D341Med (cell line): ENCODE data around the gene LFNG.

Experiments used
- DNase-seq: peaks from one replicate; pipeline ENCODE4 v3.0.0; 2012; ENCODE audit warnings: low spot score

Gene LFNG

GRCh38 chr7:2483494-2483893 lies 36.1 kb upstream of the LFNG start:
- DNase-seq: no peak

DNA sequence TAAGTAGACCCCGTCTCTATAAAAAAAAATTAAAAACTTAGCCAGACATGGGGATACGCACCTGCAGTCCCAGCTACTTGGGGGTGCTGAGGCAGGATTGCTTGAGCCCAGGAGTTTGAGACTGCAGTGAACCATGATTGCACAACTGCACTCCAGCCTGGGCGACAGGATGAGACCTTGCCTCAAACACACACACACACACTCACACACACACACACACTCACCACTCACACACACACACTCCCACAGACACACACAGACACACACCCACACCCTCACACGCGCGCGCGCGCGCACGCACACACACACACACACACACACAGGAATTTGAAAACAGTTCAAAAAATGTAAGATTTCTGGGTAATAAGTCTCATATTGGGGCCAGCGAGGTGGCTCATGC lies 34.7 kb upstream of the LFNG start:
- DNase-seq: no peak

DNA sequence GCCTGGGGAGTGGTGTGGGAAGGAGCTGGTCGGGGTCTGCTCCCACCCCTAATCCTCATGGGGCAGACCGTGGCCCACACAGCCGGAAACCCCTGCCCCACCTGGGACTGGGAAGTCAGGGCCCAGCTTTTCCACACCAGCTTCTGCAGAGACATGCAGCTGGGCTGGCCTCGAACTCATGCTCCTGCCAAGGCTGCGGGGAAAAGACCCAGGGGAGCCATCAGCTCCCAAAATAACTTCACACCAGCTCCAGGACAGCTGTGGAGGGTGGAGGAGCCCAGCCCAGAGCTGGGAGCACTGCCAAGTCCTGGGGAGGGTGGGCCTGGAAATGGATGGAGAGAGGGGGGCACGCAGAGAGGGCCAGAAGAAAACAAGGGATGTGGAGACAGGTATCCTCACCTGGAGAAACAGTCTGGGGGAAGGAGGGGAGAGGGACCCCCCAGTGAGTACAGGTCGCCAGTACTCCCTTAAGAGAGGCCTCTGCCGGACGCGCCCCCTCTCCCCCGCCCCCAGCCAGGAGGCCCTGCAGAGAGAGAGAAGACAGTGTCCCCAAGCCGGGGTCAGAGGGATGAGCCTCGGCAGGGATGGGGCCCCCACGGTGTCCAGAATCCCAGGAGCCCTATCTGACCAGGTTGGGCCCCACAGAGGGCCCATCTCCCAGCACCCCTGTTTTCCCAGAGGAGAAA lies 31.8 kb upstream of the LFNG start:
- DNase-seq: no peak

DNA sequence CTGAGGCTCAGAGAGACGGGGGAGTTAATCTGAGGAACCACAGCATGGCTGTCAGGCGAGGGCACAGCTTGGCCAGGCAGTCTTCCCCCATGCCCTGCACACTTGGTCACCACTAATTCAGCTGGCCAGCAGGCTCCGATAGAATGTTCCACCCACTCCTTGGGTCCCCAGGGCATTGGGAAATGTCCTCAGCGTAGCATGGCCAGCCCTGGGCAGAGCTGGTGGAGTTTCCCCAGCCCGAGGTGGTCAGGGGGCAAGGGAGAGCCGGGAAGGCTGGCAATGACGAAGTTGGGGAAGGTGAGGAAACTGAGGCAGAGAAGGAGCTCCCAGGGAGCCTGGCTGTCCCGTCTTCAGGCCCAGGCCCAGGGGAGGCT lies 31.3 kb upstream of the LFNG start:
- no peak for DNase-seq

- no peak for DNase-seq
These were observed 30.9 kb upstream of the LFNG start for GRCh38 chr7:2488681-2489080.

- DNase-seq: no peak
These were observed 29.4 kb upstream of the LFNG start for GRCh38 chr7:2490181-2490651.

- DNase-seq: no peak
These were observed 27.5 kb upstream of the LFNG start for GRCh38 chr7:2492038-2492437.

DNA sequence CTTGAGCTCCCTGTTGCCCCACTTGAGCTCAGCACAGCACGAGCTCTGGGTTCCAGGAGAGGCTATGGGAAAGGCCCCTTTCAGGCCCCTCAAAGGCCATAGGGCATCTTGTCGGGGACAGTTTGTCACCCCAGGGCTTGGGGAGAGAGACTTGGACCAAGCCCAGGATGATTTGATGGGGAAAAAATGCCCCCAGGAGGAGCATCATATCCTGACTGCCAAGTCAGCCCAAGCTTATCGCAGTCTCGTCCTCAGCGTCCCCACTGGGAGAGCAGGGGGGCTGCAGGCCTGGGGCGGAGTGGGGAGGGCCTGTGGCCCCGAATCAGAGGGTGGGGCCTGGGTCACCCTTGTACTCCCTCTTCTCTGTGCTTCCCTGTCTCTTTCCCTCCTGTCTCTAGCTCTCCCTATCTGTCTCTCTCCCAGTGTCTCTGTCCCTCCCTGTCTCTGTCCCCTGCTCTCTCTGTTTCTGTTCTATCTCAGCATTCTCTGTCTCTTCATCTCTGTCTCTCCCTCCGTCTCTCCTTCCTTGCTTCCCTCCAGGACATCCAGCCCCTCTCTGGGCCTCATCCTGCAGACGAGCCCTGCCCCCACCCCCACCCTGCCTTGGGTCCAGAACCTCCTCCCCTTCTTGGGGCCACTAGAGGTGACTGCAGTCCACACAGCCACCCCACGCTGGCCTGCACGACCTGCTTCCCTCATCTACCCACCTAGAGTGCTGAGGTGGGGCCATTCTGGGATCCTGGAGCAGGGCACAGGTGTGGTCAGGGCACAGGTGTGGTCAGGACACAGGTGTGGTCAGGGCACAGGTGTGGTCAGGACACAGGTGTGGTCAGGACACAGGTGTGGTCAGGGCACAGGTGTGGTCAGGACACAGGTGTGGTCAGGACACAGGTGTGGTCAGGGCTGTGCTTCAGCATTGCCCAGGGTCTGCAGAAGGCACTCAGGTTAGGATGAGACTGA lies 26.1 kb upstream of the LFNG start:
- DNase-seq: no peak

DNA sequence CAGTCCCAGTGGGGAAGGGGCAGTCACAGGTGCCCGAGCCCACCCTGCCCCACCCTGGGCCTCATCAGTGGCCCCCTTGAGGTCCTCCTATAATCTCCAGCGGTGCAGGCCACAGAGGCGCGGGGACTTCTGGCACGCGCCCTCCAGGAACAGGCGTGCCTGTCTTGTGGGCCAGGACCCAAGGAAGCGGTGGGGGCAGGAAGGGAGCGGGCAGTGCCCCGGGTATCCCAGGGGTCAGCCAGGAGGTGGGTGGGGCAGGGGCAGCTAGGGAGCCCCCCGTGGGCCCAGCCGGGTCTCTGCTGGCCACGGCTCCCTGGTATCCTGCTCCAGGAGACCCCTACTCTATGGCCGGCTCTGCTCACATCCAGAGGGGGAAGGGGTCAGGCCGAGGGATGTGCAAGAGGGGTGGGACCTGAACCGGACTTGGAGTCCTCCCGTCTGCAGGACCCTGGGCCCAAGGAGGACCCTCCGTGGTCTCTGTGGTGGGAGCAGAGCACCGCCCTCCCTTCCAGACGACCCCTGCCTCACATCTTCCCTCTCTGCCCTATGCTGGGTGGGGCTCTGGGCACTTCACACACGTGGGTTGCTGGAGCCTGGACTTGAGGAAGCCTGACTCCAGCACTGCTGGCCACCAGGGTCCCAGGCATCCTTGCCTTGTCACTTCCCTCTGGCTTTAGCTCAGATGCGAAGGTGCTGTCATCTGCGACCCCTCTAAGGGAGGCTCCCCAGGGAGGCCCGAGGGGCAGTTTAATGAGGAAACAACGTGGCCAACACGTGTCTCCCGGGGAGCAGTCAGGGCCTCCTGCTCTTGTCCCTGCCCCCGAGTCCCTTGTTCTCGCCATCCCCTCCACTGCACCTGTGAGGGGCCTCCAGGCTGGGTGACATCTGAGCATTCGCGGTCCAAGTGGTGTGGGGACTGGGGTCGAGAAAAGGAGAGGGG lies 25.1 kb upstream of the LFNG start:
- DNase-seq: no peak

GRCh38 chr7:2495418-2496299 lies 23.9 kb upstream of the LFNG start:
- no peak for DNase-seq

DNA sequence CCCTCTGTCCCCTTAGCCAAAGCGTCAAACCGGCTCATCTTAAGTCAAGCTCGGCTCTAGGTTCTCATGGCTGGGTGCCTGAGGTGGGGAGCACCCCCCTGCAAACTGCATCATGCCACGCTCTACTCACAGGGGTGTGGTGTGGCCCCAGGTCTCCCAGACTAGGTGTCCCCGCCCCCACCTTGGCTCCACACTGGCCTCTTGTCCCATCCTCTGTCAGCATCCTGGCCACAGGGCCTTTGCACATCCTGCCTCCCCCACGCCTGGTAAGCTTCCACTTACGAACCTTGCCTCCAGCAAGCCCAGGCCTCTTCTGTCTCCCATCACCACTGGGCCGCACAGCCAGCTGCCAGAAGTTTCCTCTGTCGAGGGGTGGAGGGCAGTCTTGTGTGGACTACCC lies 23.2 kb upstream of the LFNG start:
- DNase-seq: no peak

- DNase-seq: no peak
These were observed 22.5 kb upstream of the LFNG start for GRCh38 chr7:2497065-2497464.

DNA sequence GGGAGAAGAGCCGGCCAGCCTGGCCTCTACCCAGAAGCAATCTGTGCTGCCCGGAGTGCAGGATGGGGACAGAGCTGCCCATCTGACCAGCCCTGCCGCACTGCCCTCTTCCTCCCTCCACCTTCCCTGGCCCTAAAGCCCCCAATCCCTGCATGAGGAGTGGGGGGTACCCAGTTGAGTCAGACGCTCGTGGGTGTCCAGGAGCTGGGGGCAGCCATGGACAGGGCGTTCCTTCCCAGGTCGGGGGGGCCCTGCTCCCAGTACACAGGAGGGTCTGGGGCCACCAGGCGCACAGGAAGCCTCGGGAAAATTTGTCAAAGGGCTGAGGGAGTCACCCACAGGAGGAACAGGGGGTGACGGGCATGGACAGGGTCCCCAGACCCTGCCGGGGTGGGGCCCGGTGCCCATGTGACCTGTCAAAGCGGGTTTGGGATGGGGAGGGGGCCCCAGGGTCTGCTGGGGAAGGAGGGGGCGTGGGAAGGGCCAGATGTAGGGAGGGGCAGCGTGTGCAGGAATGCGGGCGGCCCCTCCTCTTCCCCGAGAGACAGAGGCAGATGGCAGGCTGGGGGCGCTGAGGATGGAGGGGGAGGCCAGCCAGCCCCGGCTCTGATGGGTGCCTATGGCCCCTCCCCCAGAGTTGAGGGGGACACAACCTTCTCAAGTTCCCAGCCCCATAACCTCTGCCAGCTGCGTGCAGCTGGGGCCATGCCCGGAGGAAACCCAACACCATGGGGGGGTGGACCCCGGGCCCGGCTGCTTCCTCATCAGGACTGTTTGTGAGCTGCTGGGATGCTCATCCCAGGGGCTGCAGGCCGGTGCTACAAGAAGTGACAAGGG lies 21.9 kb upstream of the LFNG start:
- no peak for DNase-seq

- no peak for DNase-seq
These were observed 20.9 kb upstream of the LFNG start for GRCh38 chr7:2498708-2499107.

- no peak for DNase-seq
These were observed 20.4 kb upstream of the LFNG start for GRCh38 chr7:2499181-2499580.

GRCh38 chr7:2499719-2500430 lies 19.7 kb upstream of the LFNG start:
- DNase-seq: no peak

DNA sequence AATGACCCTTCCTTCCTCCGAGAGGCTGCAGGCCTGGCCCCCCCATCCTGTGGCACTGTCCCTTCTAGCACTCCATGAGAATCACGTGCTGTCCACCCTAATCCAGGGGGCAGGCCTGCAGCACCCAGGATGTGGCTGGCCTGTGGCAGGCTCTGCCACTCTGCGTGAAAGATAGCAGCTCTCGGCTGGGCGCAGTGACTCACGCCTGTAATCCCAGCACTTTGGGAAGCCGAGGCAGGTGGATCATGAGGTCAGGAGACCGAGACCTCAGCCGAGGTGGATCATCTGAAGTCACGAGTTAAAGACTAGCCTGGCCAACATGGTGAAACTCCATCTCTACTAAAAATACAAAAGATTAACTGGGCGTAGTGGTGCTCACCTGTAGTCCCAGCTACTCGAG lies 18.9 kb upstream of the LFNG start:
- no peak for DNase-seq

- DNase-seq: no peak
These were observed 17.5 kb upstream of the LFNG start for GRCh38 chr7:2501947-2502646.

DNA sequence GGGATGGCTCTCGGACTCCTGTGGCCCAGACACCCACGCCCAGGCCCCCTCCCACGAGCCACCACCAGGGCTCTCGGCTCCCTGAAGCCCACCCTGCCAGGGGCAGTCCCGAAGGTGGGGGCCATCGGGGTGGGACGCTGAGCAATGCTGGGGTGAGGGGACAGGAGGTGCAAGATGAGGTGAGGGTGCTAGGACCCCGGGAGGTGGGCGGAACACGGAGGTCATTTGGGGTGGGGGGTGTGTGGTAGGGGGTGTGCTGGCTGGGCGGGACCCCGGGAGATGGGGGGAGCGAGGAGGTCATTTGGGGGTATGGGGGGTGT lies 17.0 kb upstream of the LFNG start:
- no peak for DNase-seq
